GM23338 (cell line): Measurements from ENCODE around the gene PVRIG.

Source experiments
- CREB1 ChIP-seq: fragments of 250-450 bp; sonication (Bioruptor Pico); IDR thresholded peaks from 2 replicates; pipeline ENCODE4 v1.5.0; 2020; ENCODE audit warnings: low read depth, mild to moderate bottlenecking, moderate library complexity
- EZH2 ChIP-seq: fragments of 200-600 bp; sonication (generic); IDR thresholded peaks from one replicate; pipeline ENCODE4 v1.8.0; 2017; ENCODE audit warnings: antibody characterized with exemption, mild to moderate bottlenecking, low read depth; ENCODE audit not compliant: unreplicated experiment
- JUNB ChIP-seq: IDR thresholded peaks from one replicate; pipeline ENCODE4 v1.6.1; 2016; ENCODE audit warnings: antibody characterized with exemption; ENCODE audit not compliant: unreplicated experiment
- POLR2AphosphoS5 ChIP-seq: IDR thresholded peaks from 2 replicates; pipeline ENCODE4 v1.6.1; 2016; ENCODE audit warnings: antibody characterized with exemption, low read depth
- STAT1 ChIP-seq: IDR thresholded peaks from one replicate; pipeline ENCODE4 v1.6.1; 2016; ENCODE audit warnings: antibody characterized with exemption; ENCODE audit not compliant: unreplicated experiment
- TF ChIP-seq, protein P1 (sequence below), 2 experiments: fragments of 200-600 bp in 1 of 2; sonication (generic) in 1 of 2; conservative IDR thresholded peaks; 2 replicates each; pipeline versions ENCODE4 v1.5.1 to v1.6.1; 2016 to 2017; ENCODE audit warnings: antibody characterized with exemption in 2 of 2, low read depth in 2 of 2, mild to moderate bottlenecking in 2 of 2, moderate library complexity in 1 of 2
- TF ChIP-seq, protein P2 (sequence below): IDR thresholded peaks from one replicate; pipeline ENCODE4 v1.6.1; 2018; ENCODE audit warnings: antibody characterized with exemption; ENCODE audit not compliant: unreplicated experiment
- TF ChIP-seq, protein P3 (sequence below): IDR thresholded peaks from 2 replicates; pipeline ENCODE4 v1.6.1; 2016; ENCODE audit warnings: antibody characterized with exemption

GRCh38 chr7:100213672-100214071, 6.1 kb upstream of the PVRIG start:
- TF ChIP-seq, protein P1, sequence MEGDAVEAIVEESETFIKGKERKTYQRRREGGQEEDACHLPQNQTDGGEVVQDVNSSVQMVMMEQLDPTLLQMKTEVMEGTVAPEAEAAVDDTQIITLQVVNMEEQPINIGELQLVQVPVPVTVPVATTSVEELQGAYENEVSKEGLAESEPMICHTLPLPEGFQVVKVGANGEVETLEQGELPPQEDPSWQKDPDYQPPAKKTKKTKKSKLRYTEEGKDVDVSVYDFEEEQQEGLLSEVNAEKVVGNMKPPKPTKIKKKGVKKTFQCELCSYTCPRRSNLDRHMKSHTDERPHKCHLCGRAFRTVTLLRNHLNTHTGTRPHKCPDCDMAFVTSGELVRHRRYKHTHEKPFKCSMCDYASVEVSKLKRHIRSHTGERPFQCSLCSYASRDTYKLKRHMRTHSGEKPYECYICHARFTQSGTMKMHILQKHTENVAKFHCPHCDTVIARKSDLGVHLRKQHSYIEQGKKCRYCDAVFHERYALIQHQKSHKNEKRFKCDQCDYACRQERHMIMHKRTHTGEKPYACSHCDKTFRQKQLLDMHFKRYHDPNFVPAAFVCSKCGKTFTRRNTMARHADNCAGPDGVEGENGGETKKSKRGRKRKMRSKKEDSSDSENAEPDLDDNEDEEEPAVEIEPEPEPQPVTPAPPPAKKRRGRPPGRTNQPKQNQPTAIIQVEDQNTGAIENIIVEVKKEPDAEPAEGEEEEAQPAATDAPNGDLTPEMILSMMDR (conservative IDR thresholded peaks at IDR 0.05; ENCODE audit: low read depth in 2 of 2), result no peak
- TF ChIP-seq, protein P2, sequence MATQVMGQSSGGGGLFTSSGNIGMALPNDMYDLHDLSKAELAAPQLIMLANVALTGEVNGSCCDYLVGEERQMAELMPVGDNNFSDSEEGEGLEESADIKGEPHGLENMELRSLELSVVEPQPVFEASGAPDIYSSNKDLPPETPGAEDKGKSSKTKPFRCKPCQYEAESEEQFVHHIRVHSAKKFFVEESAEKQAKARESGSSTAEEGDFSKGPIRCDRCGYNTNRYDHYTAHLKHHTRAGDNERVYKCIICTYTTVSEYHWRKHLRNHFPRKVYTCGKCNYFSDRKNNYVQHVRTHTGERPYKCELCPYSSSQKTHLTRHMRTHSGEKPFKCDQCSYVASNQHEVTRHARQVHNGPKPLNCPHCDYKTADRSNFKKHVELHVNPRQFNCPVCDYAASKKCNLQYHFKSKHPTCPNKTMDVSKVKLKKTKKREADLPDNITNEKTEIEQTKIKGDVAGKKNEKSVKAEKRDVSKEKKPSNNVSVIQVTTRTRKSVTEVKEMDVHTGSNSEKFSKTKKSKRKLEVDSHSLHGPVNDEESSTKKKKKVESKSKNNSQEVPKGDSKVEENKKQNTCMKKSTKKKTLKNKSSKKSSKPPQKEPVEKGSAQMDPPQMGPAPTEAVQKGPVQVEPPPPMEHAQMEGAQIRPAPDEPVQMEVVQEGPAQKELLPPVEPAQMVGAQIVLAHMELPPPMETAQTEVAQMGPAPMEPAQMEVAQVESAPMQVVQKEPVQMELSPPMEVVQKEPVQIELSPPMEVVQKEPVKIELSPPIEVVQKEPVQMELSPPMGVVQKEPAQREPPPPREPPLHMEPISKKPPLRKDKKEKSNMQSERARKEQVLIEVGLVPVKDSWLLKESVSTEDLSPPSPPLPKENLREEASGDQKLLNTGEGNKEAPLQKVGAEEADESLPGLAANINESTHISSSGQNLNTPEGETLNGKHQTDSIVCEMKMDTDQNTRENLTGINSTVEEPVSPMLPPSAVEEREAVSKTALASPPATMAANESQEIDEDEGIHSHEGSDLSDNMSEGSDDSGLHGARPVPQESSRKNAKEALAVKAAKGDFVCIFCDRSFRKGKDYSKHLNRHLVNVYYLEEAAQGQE, result no peak
- TF ChIP-seq EZH2, result no peak
- TF ChIP-seq, protein P3, sequence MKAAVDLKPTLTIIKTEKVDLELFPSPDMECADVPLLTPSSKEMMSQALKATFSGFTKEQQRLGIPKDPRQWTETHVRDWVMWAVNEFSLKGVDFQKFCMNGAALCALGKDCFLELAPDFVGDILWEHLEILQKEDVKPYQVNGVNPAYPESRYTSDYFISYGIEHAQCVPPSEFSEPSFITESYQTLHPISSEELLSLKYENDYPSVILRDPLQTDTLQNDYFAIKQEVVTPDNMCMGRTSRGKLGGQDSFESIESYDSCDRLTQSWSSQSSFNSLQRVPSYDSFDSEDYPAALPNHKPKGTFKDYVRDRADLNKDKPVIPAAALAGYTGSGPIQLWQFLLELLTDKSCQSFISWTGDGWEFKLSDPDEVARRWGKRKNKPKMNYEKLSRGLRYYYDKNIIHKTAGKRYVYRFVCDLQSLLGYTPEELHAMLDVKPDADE, result no peak
- TF ChIP-seq CREB1 (CRISPR knock-in tag), result no peak
- no peak for TF ChIP-seq POLR2AphosphoS5
- TF ChIP-seq JUNB, result no peak
- no peak for TF ChIP-seq STAT1
